WERI-Rb-1 (cell line): ENCODE measurements around the gene LMNB1.

ENCODE experiments used
- DNase-seq: peaks from one replicate; pipeline ENCODE4 v3.0.0-alpha.2; 2020
- H3K27ac ChIP-seq: fragments of 250-450 bp; sonication (Bioruptor Pico); 2 replicates; pipeline ENCODE4 v1.5.1; 2020; ENCODE audit warnings: mild to moderate bottlenecking, moderate library complexity
- H3K27me3 ChIP-seq: fragments of 250-450 bp; sonication (Bioruptor Pico); 2 replicates; pipeline ENCODE4 v1.5.1; 2021; ENCODE audit warnings: mild to moderate bottlenecking, low read depth, moderate library complexity; ENCODE audit not compliant: insufficient read depth, severe bottlenecking
- H3K36me3 ChIP-seq: fragments of 250-450 bp; sonication (Bioruptor Pico); 2 replicates; pipeline ENCODE4 v1.5.1; 2020; ENCODE audit warnings: mild to moderate bottlenecking, moderate library complexity
- H3K4me3 ChIP-seq: 2 replicates; pipeline ENCODE4 v1.5.1; 2011; ENCODE audit warnings: low read depth, mild to moderate bottlenecking, control low read depth, low read length
- H3K9me3 ChIP-seq: fragments of 250-450 bp; sonication (Bioruptor Pico); 2 replicates; pipeline ENCODE4 v1.5.1; 2021; ENCODE audit warnings: mild to moderate bottlenecking, moderate library complexity; ENCODE audit not compliant: severe bottlenecking
- TF ChIP-seq, protein P1 (sequence below): IDR thresholded peaks from 2 replicates; pipeline ENCODE4 v1.5.1; 2011; ENCODE audit warnings: low read depth, mild to moderate bottlenecking, control low read depth, inconsistent platforms, low read length

Gene LMNB1

DNA sequence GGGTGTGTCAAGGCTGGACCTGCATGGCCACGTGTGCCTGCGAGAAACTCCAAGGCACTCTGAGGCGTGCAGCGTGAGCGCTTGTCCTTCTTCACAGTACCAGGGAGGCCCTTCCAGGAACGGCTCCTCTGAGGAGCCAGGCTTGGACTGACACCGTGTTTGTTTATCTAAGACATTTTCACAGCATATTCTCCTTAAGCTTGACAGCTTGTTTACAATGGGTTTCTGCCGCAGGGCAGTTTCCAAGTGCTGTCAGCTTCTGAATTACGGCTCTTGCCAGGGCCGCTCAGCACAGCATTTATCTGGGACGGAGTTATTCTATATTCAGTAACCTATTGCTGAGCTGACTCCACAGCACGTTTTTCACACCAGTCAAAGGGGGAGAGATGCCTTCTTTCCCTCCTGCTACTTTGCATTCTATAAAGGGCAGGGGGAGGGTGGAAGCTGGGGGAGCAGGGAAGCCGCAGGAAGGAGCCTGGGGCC, 98.4 kb downstream of the LMNB1 start:
- no peaks in the 10 kb centered on the region; the same call in 1 of the 2 replicates for H3K36me3 ChIP-seq
- H3K9me3 ChIP-seq: no peaks in the 10 kb centered on the region
- DNase-seq: no peak
- no peak overlapping the region for H3K4me3 ChIP-seq
- no peak overlapping the region for H3K27ac ChIP-seq
- H3K27me3 ChIP-seq: no peaks in the 10 kb centered on the region
- TF ChIP-seq, protein P1, sequence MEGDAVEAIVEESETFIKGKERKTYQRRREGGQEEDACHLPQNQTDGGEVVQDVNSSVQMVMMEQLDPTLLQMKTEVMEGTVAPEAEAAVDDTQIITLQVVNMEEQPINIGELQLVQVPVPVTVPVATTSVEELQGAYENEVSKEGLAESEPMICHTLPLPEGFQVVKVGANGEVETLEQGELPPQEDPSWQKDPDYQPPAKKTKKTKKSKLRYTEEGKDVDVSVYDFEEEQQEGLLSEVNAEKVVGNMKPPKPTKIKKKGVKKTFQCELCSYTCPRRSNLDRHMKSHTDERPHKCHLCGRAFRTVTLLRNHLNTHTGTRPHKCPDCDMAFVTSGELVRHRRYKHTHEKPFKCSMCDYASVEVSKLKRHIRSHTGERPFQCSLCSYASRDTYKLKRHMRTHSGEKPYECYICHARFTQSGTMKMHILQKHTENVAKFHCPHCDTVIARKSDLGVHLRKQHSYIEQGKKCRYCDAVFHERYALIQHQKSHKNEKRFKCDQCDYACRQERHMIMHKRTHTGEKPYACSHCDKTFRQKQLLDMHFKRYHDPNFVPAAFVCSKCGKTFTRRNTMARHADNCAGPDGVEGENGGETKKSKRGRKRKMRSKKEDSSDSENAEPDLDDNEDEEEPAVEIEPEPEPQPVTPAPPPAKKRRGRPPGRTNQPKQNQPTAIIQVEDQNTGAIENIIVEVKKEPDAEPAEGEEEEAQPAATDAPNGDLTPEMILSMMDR: no peak

DNA sequence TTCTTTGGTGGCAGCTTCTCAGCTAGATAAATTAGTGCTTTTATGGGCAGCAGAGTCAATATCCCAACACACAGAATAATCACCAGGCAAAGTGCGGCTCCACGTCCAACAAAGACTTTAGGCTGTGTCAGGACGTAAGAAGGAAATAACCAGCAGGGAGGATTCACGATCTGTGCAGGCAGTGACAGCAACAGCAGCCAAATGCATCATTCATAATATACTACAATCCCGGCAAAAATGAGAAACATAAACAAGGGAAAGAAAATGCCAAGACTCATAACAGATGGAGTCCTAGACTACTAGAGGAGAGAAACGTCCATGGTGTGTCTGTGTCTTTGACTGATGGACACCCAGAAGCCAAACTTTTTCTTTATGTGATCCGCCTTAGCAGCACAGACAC, 100.7 kb downstream of the LMNB1 start:
- H3K4me3 ChIP-seq: no peak overlapping the region
- TF ChIP-seq, protein P1: no peak
- H3K27me3 ChIP-seq: no peaks in the 10 kb centered on the region
- H3K27ac ChIP-seq: no peak overlapping the region
- H3K36me3 ChIP-seq: no peaks in the 10 kb centered on the region; the same call in 1 of the 2 replicates
- H3K9me3 ChIP-seq: no peaks in the 10 kb centered on the region
- no peak for DNase-seq

DNA sequence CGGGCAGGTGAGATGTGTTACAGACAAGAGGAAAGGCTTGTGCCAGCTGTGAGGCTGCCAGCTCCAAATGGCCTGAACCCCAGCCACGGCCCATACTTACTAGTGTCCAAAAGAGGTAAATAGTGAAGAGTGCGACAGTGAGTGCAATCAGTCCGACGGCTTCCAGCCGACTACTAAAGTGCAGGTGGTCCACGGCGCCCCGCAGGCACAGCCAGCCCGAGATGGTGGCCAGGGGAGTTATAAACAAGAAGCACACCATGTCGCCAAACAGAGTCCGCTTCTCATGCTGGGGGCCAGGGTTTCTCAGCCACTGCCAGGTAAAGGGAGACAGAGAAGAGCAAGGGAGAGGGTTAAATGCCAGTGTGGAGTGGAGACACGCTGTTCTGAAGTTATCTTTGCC, 101.1 kb downstream of the LMNB1 start:
- no peak for DNase-seq
- H3K4me3 ChIP-seq: no peak overlapping the region
- TF ChIP-seq, protein P1: no peak
- H3K27me3 ChIP-seq: no peaks in the 10 kb centered on the region
- H3K27ac ChIP-seq: no peak overlapping the region
- H3K9me3 ChIP-seq: no peaks in the 10 kb centered on the region
- no peaks in the 10 kb centered on the region; the same call in 1 of the 2 replicates for H3K36me3 ChIP-seq

- Histone ChIP-seq H3K9me3 (no peaks in the 10 kb centered on the region), H3K27ac (no peak overlapping the region), H3K4me3 (no peak overlapping the region), H3K36me3 (no peaks in the 10 kb centered on the region; the same call in 1 of the 2 replicates), H3K27me3 (no peaks in the 10 kb centered on the region)
- TF ChIP-seq, protein P1: no peak
- DNase-seq: no peak
These were observed 101.7 kb downstream of the LMNB1 start for GRCh38 chr5:126878634-126879033.

DNA sequence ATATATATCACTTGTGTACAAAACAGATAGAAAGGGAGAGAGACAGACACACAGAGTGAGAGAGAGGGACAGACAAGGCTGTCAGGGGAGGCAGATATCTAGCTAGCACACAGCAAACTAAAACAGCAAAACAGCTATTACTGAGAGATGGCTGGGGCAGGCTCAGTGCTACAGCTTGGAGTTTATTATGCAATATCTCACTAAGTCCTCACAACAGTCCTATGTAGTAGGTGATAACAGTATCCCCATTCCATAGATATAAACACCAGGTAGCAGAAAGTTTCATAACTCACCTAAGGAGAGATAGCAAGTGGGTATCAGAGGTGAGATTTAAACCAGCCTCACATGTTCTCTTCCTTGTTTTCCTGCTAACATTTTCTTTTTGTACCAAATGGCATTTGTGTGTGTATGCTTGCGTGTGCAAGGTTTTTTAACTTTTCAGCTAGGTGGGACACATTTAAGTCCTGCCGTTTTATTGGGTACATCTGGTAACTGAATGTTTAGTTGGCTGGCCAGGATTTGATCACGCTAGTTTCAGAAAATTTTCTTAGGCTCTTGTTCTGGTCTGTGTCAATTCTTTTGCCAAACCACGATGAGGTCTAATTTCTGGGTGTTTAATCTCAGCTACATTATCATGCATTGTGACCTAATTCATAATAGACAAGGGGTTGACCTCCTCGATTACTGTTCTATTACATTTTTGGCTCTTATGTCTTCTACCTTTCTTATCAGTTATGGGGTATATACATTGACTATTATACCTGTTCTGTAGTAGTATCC, 105.1 kb downstream of the LMNB1 start:
- no peaks in the 10 kb centered on the region for H3K36me3 ChIP-seq
- H3K27me3 ChIP-seq: no peaks in the 10 kb centered on the region
- H3K4me3 ChIP-seq: no peak overlapping the region
- no peak for DNase-seq
- H3K9me3 ChIP-seq: no peaks in the 10 kb centered on the region
- TF ChIP-seq, protein P1: no peak
- H3K27ac ChIP-seq: no peak overlapping the region
